AG04449 (cell line): Measurements from ENCODE around the gene RGS11.

ENCODE experiments used
- CTCF ChIA-PET: fragments of 350-600 bp; formaldehyde crosslinking; extraction: SDS; loops from one replicate; lab custom pipeline; 2021; ENCODE audit warnings: antibody characterized with exemption; lab: Yijun Ruan, JAX
- POLR2A ChIA-PET: fragments of 400-600, 350-600 bp; formaldehyde crosslinking; extraction: SDS; loops from one replicate; lab custom pipeline; 2020; ENCODE audit warnings: antibody characterized with exemption, inconsistent platforms; lab: Yijun Ruan, JAX
- DNase-seq: peaks from one replicate; pipeline ENCODE4 v3.0.0-alpha.2; 2010; ENCODE audit warnings: low read depth, low spot score
- H3K4me3 ChIP-seq: 2 replicates; pipeline ENCODE4 v1.5.1; 2011; ENCODE audit warnings: low read depth, mild to moderate bottlenecking, control low read depth, low read length
- CTCF ChIP-seq: IDR thresholded peaks from one replicate; pipeline ENCODE4 v1.5.1; 2011; ENCODE audit warnings: mild to moderate bottlenecking, moderate library complexity, low read length, control low read depth, inconsistent platforms; ENCODE audit not compliant: insufficient read depth; ENCODE audit errors: missing control alignments

The RGS11 gene

GRCh38 chr16:309476-309875 is 33.7 kb upstream of the RGS11 start:
- POLR2A ChIA-PET = no interaction called here
- no peak for TF ChIP-seq CTCF
- DNase-seq = no peak
- no peak overlapping the region for H3K4me3 ChIP-seq
- CTCF ChIA-PET = no interaction called here

GRCh38 chr16:307691-308312 is 32.1 kb upstream of the RGS11 start:
- TF ChIP-seq CTCF = no peak

GRCh38 chr16:306911-307370 is 31.2 kb upstream of the RGS11 start:
- no peak overlapping the region for H3K4me3 ChIP-seq
- TF ChIP-seq CTCF = no peak
- POLR2A ChIA-PET = no interaction called here
- DNase-seq = no peak
- CTCF ChIA-PET = no interaction called here

More at GRCh38 chr16:307691-308312, 32.1 kb upstream of the RGS11 start:
- CTCF ChIA-PET = no interaction called here
- no peak overlapping the region for H3K4me3 ChIP-seq
- DNase-seq = no peak
- POLR2A ChIA-PET = no interaction called here

GRCh38 chr16:305916-306626 is 30.3 kb upstream of the RGS11 start:
- ChIA-PET POLR2A (no interaction called here), CTCF (no interaction called here)
- no peak for DNase-seq
- no peak overlapping the region for H3K4me3 ChIP-seq
- TF ChIP-seq CTCF = no peak

- no peak for DNase-seq
- CTCF ChIA-PET = no interaction called here
- TF ChIP-seq CTCF = no peak
- H3K4me3 ChIP-seq = no peak overlapping the region
- POLR2A ChIA-PET = no interaction called here
These were observed 28.2 kb upstream of the RGS11 start for GRCh38 chr16:303760-304505.

- POLR2A ChIA-PET = no interaction called here
- CTCF ChIA-PET = no interaction called here
- H3K4me3 ChIP-seq = no peak overlapping the region
- no peak for DNase-seq
- no peak for TF ChIP-seq CTCF
These were observed 26.2 kb upstream of the RGS11 start for GRCh38 chr16:301950-302349.
